ENCODE data around the gene KCNK2.

KCNK2 gene

GRCh38 chr1:215109171-215109570 is 26.6 kb downstream of the KCNK2 start:
- no peak overlapping the region for H3K4me3 ChIP-seq (IDR thresholded peaks at IDR 0.05; ENCODE audit: insufficient read depth, low read depth, low read length)
- H4K20me1 ChIP-seq (ENCODE audit: insufficient read depth): no peaks in the 10 kb centered on the region
- H3K79me2 ChIP-seq (ENCODE audit: insufficient read depth, low read depth): no peaks in the 10 kb centered on the region
- H3K4me2 ChIP-seq: no peak overlapping the region
- H3K27ac ChIP-seq: no peak overlapping the region
- no peak for TF ChIP-seq CTCF (conservative IDR thresholded peaks at IDR 0.05; ENCODE audit: low read depth, low read length)
- H3K9ac ChIP-seq: no peak overlapping the region
- no peak overlapping the region for H2AFZ ChIP-seq (ENCODE audit: low read depth)
- H3K4me1 ChIP-seq (ENCODE audit: low read depth, poor library complexity, severe bottlenecking): no peaks in the 10 kb centered on the region
- no peaks in the 10 kb centered on the region for H3K36me3 ChIP-seq (ENCODE audit: insufficient read depth)
- H3K27me3 ChIP-seq (ENCODE audit: insufficient read depth, low read depth): no peaks in the 10 kb centered on the region

GRCh38 chr1:215111916-215112315 is 29.4 kb downstream of the KCNK2 start:
- H3K79me2 ChIP-seq (ENCODE audit: insufficient read depth, low read depth): no peaks in the 10 kb centered on the region
- TF ChIP-seq CTCF (conservative IDR thresholded peaks at IDR 0.05; ENCODE audit: low read depth, low read length): no peak

GRCh38 chr1:215113776-215114153 is 31.2 kb downstream of the KCNK2 start:
- Histone ChIP-seq H3K9ac (no peak overlapping the region), H3K4me1 (ENCODE audit: low read depth, poor library complexity, severe bottlenecking) (no peaks in the 10 kb centered on the region)

More at GRCh38 chr1:215111916-215112315, 29.4 kb downstream of the KCNK2 start:
- H3K4me2 ChIP-seq: no peak overlapping the region
- no peaks in the 10 kb centered on the region for H3K27me3 ChIP-seq (ENCODE audit: insufficient read depth, low read depth)
- no peak overlapping the region for H3K9ac ChIP-seq
- H3K4me3 ChIP-seq (IDR thresholded peaks at IDR 0.05; ENCODE audit: insufficient read depth, low read depth, low read length): no peak overlapping the region
- no peak overlapping the region for H2AFZ ChIP-seq (ENCODE audit: low read depth)
- H4K20me1 ChIP-seq (ENCODE audit: insufficient read depth): no peaks in the 10 kb centered on the region
- H3K36me3 ChIP-seq (ENCODE audit: insufficient read depth): no peaks in the 10 kb centered on the region
- H3K4me1 ChIP-seq (ENCODE audit: low read depth, poor library complexity, severe bottlenecking): no peaks in the 10 kb centered on the region
- H3K27ac ChIP-seq: no peak overlapping the region

GRCh38 chr1:215114154-215114933 is 31.8 kb downstream of the KCNK2 start:
- H3K27me3 ChIP-seq (ENCODE audit: insufficient read depth, low read depth): no peaks in the 10 kb centered on the region
- H3K4me1 ChIP-seq (ENCODE audit: low read depth, poor library complexity, severe bottlenecking): no peaks in the 10 kb centered on the region
- TF ChIP-seq CTCF (conservative IDR thresholded peaks at IDR 0.05; ENCODE audit: low read depth, low read length): no peak
- no peak overlapping the region for H3K9ac ChIP-seq
- no peak overlapping the region for H2AFZ ChIP-seq (ENCODE audit: low read depth)
- H3K79me2 ChIP-seq (ENCODE audit: insufficient read depth, low read depth): no peaks in the 10 kb centered on the region
- no peaks in the 10 kb centered on the region for H4K20me1 ChIP-seq (ENCODE audit: insufficient read depth)
- no peaks in the 10 kb centered on the region for H3K36me3 ChIP-seq (ENCODE audit: insufficient read depth)
- H3K4me2 ChIP-seq: no peak overlapping the region
- no peak overlapping the region for H3K4me3 ChIP-seq (IDR thresholded peaks at IDR 0.05; ENCODE audit: insufficient read depth, low read depth, low read length)
- no peak overlapping the region for H3K27ac ChIP-seq

More at GRCh38 chr1:215113776-215114153, 31.2 kb downstream of the KCNK2 start:
- H3K4me2 ChIP-seq: no peak overlapping the region
- H3K27ac ChIP-seq: no peak overlapping the region
- TF ChIP-seq CTCF (conservative IDR thresholded peaks at IDR 0.05; ENCODE audit: low read depth, low read length): no peak
- H4K20me1 ChIP-seq (ENCODE audit: insufficient read depth): no peaks in the 10 kb centered on the region
- no peak overlapping the region for H3K4me3 ChIP-seq (IDR thresholded peaks at IDR 0.05; ENCODE audit: insufficient read depth, low read depth, low read length)
- no peaks in the 10 kb centered on the region for H3K27me3 ChIP-seq (ENCODE audit: insufficient read depth, low read depth)
- no peak overlapping the region for H2AFZ ChIP-seq (ENCODE audit: low read depth)
- H3K79me2 ChIP-seq (ENCODE audit: insufficient read depth, low read depth): no peaks in the 10 kb centered on the region
- H3K36me3 ChIP-seq (ENCODE audit: insufficient read depth): no peaks in the 10 kb centered on the region
